ENCODE data around the gene TDO2.

The TDO2 gene

GRCh38 chr4:155953151-155954117, 49.9 kb downstream of the TDO2 start, which contains the start of gene CTSO:
TSS of gene CTSO (minus strand) at chr4:155953866. CDS start at chr4:155953847, 19 bp downstream.
- DNase-seq (ENCODE audit: low read depth), result peak; percentile 62

GRCh38 chr4:155954118-155954685, 50.7 kb downstream of the TDO2 start:
- no peak for DNase-seq (ENCODE audit: low read depth)

DNA sequence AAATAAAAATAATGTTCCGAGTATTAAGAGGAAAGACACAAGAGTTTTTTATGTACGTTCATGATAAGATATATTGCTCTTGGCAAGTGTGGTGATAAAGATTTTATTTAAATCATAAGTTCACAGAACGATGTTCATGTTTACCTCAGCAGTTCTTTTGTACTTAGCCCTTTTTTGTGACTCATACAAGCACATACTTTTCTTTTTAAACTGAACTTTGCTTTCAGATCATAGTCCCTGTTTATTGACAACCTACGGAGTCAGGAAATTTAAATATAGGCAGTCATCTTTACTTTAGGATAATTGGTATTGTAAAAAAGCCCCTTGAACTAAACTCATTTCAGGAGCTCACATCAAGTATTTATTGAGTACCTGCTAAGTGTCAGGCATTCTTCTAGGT, 51.4 kb downstream of the TDO2 start:
- no peak for DNase-seq (ENCODE audit: low read depth)

DNA sequence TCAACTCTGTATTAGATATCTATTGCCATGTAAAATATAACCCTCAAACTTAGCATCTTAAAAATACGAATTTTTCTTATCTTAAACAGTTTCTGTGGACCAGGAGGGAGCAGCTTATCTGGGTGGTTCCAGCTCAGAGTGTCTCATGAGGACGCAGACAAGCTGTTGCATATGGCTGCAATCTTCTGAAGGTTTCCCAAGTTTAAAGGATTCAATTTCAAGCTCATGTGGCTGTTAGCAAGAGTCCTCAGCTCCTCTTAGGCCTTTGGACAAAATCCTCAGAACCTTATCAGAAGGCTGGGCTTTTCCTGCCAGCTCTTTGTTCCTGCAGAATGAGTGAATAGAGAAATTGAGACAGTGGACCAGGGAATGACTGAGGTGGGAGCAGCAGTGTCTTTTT, 53.0 kb downstream of the TDO2 start:
- no peak for DNase-seq (ENCODE audit: low read depth)

GRCh38 chr4:155959417-155959816, 55.9 kb downstream of the TDO2 start:
- no peak for DNase-seq (ENCODE audit: low read depth)

DNA sequence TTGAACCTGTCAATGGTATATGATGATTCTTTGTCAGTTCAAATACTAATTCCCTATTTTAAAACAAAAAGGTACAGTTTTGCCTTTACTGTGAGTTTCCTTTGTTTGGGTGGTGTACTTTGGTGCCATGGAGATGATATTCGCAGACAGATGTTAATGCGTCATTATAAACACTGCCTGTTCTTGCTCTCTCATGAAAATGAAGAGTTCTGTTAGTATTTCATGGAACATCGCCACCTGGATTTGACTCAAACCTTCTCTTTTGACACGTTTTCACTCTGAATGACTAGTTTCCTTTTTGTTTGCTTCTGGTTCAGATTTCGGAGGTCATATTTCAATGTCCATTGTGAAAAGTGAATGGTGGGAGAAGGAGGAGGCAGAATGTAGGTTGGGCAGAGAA, 57.0 kb downstream of the TDO2 start:
- no peak for DNase-seq (ENCODE audit: low read depth)

- DNase-seq (ENCODE audit: low read depth), result no peak
Measured at GRCh38 chr4:155961575-155961974, 58.1 kb downstream of the TDO2 start.

GRCh38 chr4:155962767-155963166, 59.3 kb downstream of the TDO2 start:
- no peak for DNase-seq (ENCODE audit: low read depth)

DNA sequence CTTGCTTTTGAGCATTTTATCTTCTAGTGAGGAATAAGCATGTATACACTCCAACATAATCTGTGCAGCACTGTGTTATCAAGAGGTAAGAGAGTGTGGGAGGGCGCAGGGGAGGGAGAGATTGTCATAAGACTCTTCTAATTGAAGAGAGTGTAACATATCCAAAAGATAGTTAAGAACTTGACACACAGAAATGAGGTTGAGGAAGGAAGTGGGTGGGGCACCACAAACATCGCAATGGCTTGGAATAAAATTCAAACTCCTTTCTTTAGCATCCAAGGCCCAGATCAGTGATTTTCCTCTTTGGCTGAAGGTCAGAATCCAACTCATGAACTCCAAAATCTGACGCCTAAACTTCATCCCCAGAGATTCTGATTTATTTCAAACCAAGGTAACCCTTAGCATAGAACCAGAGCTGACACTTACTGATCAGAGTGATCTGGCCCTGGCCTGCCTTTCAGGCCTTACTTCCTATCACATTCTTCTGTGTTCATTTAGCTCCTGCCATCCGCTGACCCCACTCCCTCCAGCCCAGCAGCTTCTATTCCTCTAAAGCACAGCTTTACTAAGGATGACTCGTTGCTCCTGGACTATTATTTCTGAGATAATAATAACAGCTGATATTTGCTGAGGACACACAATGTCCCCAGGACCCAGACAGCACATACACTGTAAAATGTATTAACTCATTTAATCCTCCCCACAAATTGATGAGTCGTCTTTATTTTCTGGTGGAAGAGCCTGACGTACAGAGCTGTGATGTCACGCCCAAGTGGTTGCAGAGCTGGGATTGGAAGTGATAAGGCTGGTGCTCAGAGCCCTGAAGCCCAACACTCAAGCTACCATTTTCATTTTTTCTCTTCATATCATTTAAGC, 60.8 kb downstream of the TDO2 start:
- no peak for DNase-seq (ENCODE audit: low read depth)

DNA sequence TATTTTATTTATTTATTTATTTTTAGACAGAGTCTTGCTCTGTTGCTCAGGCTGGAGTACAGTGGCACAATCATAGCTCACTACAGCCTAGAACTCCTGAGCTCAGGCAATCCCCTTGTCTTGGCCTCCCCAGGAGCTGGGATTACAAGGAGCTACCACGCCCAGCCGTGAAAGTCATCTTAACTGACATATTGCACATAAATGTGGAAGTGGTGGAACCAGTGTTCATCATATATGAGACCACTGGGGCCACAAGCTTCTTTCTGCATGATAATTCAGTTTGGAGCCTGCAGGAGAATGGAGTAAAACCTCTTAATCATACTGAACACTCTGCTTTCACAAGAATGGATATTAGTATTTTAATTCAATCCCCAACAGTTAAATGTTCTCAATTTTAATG, 62.7 kb downstream of the TDO2 start:
- no peak for DNase-seq (ENCODE audit: low read depth)

DNA sequence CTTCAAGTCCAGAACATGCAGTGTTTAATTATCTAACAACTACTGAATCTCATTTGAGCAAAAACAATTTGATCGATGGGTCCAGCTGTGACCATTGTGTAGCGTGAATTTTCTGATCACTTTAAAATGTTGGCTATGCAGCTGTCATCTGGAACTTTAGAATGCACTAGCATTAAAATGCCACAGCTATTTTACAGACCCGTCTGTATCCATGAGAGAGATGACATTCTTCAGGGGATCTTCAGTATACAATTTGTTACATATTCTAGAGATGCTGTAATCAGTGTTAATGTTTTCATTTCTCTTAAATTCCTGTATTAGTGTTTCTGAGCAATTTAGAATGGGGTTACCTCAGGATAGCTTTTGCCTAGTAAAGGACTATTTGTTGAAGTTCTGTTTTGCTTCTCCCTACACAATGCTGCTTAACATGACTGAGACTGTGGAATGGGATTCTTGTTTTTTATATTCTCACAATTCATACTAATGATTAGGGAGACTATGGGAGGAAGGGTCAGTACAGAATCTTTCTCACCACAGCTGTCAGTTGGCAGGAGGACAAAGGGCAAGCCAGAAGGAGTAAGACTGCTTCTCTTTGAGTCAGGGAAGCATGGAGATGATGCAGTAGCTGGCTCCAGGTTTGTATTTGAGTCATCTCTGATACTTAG, 63.4 kb downstream of the TDO2 start:
- DNase-seq (ENCODE audit: low read depth), result no peak
